Measurements from ENCODE around the gene GCDH. TPM values are rescaled to one million over a fixed set of nuclear protein-coding genes. Genes with fewer than 3 reads are reported as not detected.
A peak's percentile ranks its signal among the peaks of the same experiment; 100 is the strongest.

The GCDH gene
- total RNA-seq, 3 donors from 2014 or later, result 24.2 to 27.2 (median 24.7) TPM

DNA sequence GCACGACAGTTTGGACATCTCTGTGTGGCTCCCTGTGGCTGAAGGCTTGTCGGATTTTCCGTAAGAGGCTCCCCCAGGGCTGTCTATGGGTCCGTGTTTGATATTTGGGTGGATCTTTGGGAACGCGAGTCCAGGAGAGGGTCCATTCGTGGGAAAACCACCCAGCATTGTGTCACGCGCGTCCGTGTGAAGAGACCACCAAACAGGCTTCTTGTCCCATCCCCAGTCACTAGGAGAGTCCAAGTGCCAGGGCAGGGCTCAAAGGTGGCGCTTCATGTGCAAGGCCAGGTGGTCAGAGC is 6.4 kb upstream of the GCDH start:
- TF ChIP-seq, protein P1, sequence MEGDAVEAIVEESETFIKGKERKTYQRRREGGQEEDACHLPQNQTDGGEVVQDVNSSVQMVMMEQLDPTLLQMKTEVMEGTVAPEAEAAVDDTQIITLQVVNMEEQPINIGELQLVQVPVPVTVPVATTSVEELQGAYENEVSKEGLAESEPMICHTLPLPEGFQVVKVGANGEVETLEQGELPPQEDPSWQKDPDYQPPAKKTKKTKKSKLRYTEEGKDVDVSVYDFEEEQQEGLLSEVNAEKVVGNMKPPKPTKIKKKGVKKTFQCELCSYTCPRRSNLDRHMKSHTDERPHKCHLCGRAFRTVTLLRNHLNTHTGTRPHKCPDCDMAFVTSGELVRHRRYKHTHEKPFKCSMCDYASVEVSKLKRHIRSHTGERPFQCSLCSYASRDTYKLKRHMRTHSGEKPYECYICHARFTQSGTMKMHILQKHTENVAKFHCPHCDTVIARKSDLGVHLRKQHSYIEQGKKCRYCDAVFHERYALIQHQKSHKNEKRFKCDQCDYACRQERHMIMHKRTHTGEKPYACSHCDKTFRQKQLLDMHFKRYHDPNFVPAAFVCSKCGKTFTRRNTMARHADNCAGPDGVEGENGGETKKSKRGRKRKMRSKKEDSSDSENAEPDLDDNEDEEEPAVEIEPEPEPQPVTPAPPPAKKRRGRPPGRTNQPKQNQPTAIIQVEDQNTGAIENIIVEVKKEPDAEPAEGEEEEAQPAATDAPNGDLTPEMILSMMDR (IDR thresholded peaks at IDR 0.05), result no peak
- ATAC-seq (no peak), DNase-seq (no peak)
- intact Hi-C loops (cut with DNase I, micrococcal nuclease), result loop anchor here in 1 of 2 donors (10.0 kb wide), 1 partner anchor 60 kb away; the partner anchor contains the start of gene RAD23A
- peaks cover 18% of the 10 kb centered on the region for H3K4me1 ChIP-seq (ENCODE audit: low read depth)
- no peak overlapping the region for H3K4me3 ChIP-seq
- no peaks in the 10 kb centered on the region for H3K36me3 ChIP-seq (ENCODE audit: low read depth)
- peaks cover 8% of the 10 kb centered on the region for H3K9me3 ChIP-seq

DNA sequence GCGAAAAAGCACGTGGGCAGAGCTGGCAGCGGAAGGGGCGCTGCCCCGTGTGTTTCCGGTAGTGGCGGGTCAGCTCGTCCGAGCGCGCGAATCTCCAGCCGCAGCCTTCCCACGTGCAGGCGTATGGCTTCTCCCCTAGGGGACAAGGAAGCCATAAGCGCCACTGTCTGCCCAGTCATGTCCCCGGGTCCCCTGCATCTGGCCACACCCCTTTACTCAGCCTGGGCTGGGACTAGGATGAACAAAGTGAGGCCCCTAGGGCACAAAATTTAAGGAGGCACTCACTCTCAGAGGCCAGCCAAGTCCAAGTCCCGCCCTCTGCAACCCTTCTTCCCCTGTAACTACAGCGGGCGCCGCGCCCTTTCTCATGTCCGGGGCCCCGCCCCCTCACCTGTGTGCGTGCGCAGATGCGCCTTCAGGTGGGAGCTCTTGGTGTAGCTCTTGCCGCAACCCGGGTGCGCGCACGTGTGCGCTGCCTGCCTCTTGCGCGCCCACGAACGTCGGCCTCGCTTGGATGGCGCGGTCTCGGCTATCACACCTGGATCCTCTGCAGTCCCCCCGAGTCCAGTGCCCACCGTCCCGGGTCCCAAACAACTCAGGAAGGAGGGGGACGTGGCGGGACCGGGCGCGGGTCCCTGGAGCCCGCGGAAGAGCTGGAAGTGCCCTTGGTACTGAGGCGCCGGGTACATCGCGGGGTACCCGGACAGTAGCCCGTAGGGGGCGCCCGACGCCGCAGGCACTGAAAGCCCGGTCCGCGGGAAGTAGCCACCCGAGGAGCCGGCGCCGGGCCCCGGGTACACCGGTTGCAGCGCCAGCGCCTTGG is 5.8 kb upstream of the GCDH start:
- Histone ChIP-seq H3K4me3 (no peak overlapping the region), H3K4me1 (ENCODE audit: low read depth) (peaks cover 16% of the 10 kb centered on the region), H3K9me3 (peaks cover 8% of the 10 kb centered on the region), H3K36me3 (ENCODE audit: low read depth) (no peaks in the 10 kb centered on the region)
- peak; percentile 96 to 97 (median 97) for DNase-seq
- TF ChIP-seq, protein P1 (IDR thresholded peaks at IDR 0.05), result peak; percentile 66
- ATAC-seq, result peak; percentile 87
- intact Hi-C loops (cut with DNase I, micrococcal nuclease), result loop anchor here in 1 of 2 donors (10.0 kb wide), 1 partner anchor 60 kb away; the partner anchor contains the start of gene RAD23A

DNA sequence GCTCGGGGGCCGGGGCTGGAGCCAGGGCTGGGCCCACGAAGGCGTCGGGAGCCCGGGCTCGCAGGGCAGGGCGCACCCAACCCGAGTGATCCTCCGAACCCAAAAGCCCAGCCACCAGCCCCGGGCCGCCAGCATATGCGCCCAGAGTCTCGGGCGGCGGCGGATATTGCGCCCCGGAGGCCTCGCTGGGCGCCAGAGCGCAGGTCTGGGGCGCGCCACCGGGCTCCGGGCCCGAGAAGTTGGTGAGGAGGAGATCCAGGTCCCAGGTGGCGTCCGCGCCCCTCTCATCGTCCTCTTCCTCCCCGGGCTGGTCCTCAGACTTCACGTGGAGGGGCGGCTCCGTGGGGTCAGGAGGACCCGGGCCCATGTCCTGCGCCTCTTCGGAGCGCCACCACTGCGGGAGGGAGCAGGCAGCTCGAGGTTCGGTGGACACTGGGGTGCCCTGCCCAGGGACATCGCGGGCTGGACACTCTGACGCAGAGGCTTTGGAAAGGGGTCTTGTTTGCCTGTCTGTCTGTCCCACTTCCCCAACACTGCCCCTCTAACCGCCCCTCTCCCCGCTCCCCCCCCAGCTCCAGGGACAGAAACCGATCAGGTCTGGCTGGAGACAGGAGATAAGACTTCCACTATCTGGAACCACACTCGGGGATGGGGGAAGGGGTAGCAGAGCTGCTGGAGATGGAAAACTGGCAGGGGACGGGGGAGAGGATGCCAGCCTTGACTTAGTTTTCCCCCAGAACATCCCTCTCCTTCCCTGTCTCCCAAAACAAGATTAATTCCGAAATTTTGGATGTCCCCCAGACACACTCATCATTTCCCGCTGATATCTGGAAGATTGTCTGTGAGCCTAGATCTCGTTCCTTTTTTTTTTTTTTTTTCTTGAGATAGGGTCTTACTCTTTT is 5.0 kb upstream of the GCDH start:
- TF ChIP-seq, protein P1 (IDR thresholded peaks at IDR 0.05), result no peak
- peak in 2 of 3 donors; percentile 25 to 63 for DNase-seq
- H3K9me3 ChIP-seq, result peaks cover 8% of the 10 kb centered on the region

DNA sequence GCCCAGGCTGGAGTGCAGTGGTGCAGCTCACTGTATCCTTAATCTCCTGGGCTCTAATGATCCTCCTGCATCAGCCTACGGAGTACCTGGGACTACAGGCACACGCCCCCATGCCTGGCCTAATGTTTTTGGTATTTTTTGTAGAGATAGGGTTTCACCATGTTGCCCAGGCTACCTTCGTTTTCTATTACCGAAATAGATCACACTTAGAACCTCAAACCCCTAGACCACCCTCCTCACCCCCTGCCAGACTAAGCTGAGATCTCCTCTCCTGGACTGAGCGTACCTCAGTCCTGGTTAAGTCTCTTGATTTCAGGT is 4.3 kb upstream of the GCDH start:
- H3K9me3 ChIP-seq, result peaks cover 8% of the 10 kb centered on the region
- peaks cover 15% of the 10 kb centered on the region for H3K4me1 ChIP-seq (ENCODE audit: low read depth)
- ATAC-seq, result no peak
- H3K4me3 ChIP-seq, result no peak overlapping the region
- H3K36me3 ChIP-seq (ENCODE audit: low read depth), result no peaks in the 10 kb centered on the region
- intact Hi-C loops (cut with DNase I, micrococcal nuclease), result loop anchor here in 1 of 2 donors (10.0 kb wide), 1 partner anchor 58 kb away; the partner anchor contains the start of gene RAD23A
- TF ChIP-seq, protein P1 (IDR thresholded peaks at IDR 0.05), result no peak
- no peak for DNase-seq

More for the DNA sequence above, 5.0 kb upstream of the GCDH start:
- Histone ChIP-seq H3K4me3 (no peak overlapping the region), H3K4me1 (ENCODE audit: low read depth) (peaks cover 14% of the 10 kb centered on the region), H3K36me3 (ENCODE audit: low read depth) (no peaks in the 10 kb centered on the region)
- intact Hi-C loops (cut with DNase I, micrococcal nuclease), result loop anchor here in 1 of 2 donors (10.0 kb wide), 1 partner anchor 59 kb away; the partner anchor contains the start of gene RAD23A
- peak; percentile 11 for ATAC-seq

DNA sequence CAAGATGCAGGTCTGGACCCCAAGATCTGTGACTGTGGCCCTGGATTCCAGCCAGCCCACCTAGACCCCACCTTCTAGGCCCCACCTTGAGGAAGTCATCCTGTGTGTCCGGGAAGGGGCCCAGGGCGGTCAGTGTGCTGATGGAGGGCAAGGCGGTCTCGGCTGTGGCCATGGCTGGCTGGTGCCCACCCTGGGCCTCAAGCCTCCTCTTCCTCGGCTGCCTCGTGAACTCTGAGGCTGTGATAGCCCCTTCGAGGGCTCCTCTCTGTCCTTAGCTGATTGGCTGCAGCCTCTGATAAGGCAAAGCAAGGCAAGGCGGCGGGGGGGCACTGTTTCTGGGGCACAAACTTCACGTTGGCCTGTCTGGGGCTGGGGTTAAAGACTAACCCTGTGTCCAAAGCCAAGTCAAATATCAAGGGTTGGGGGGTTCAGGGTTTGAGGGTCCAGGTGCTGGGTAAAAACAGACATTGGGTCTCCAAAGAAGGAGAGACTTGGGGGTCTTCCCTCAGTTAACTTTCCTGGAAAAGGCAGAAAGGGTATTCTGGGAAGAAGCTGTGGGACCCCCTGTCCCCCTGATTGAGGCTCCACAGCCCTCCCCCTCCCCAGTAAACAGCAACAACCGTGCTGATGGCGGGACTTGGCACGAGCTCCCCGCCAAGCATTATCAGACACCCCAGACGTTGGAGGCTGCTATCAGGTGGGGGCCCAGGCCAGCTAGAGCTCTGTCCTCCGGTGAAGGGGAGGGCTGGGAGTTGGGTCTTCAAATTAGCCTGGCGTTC is 3.8 kb upstream of the GCDH start, which contains the start of gene KLF1:
Gene KLF1, minus strand, starts transcription at position 233 of the 779 bp plus-strand sequence. Its CDS starts 61 bp downstream, at position 172.
- Histone ChIP-seq H3K36me3 (ENCODE audit: low read depth) (no peaks in the 10 kb centered on the region), H3K4me3 (no peak within 1 kb of the TSS), H3K9me3 (peaks cover 8% of the 10 kb centered on the region), H3K4me1 (ENCODE audit: low read depth) (peaks cover 20% of the 10 kb centered on the region)
- intact Hi-C loops (cut with DNase I, micrococcal nuclease), result loop anchor here in 1 of 2 donors (10.0 kb wide), 1 partner anchor 58 kb away; the partner anchor contains the start of gene RAD23A
- TF ChIP-seq, protein P1 (IDR thresholded peaks at IDR 0.05), result no peak
- ATAC-seq (no peak), DNase-seq (peak in 1 of 3 donors; percentile 55)
